HCT116 (cell line): ENCODE measurements around the gene DAPK1. TPM values are rescaled to one million over a fixed set of nuclear protein-coding genes. Genes with fewer than 3 reads are reported as not detected.

Source experiments
- ATAC-seq: fragments of 200-7000 bp; cut with Tn5 transposase; 2 replicates; pipeline ENCODE4 v1.9.1; 2020; ENCODE audit warnings: mild to moderate bottlenecking, moderate library complexity
- BruUV-seq: library from RNA; stranded (reverse); fragments of 400-500 nt; replicated peaks from 2 replicates; lab custom pipeline; 2021; lab: Mats Ljungman, UMichigan
- CTCF ChIA-PET: fragments of 300-600 bp; sonication (Branson Sonifier 250); formaldehyde crosslinking; loops from one replicate; lab custom pipeline; 2021; ENCODE audit warnings: antibody characterized with exemption; lab: Charles Lee
- POLR2A ChIA-PET: fragments of 300-600, 350-600 bp; sonication (Branson Sonifier 250); formaldehyde crosslinking; loops from one replicate; lab custom pipeline; 2021; ENCODE audit warnings: antibody characterized with exemption; lab: Charles Lee
- RAD21 ChIA-PET, 2 experiments: fragments of 300-600 bp; sonication (Branson Sonifier 250); formaldehyde crosslinking; loops; one replicate each; lab custom pipeline; 2023; ENCODE audit warnings: low total read pairs in 2 of 2; ENCODE audit not compliant: uncharacterized antibody in 2 of 2, unreplicated experiment in 2 of 2, low non-redundant PET in 1 of 2; lab: Charles Lee
- DNase-seq: peaks from one replicate; pipeline ENCODE4 v3.0.0-alpha.2; 2010; ENCODE audit warnings: low read depth, low spot score
- H2AFZ ChIP-seq: fragments of 200-600 bp; shearing (Covaris generic), sonication (generic); 2 replicates; pipeline ENCODE4 v1.6.1; 2017; ENCODE audit warnings: low read depth, mixed run types, mixed read lengths, antibody characterized with exemption, low read length; ENCODE audit not compliant: poor library complexity, severe bottlenecking
- H3K27ac ChIP-seq: 2 replicates; pipeline ENCODE4 v1.5.1; 2012; ENCODE audit warnings: low read depth, low read length
- H3K27me3 ChIP-seq: fragments of 200-600 bp; sonication (generic); 2 replicates; pipeline ENCODE4 v1.6.1; 2016; ENCODE audit warnings: mixed run types, low read length, mixed read lengths; ENCODE audit not compliant: insufficient read depth
- H3K36me3 ChIP-seq, 2 experiments: fragments of 200-500 bp in 1 of 2; fragments of 200-600 bp in 1 of 2; sonication (Bioruptor generic) in 1 of 2; sonication (generic) in 1 of 2; 2 replicates each; pipeline versions ENCODE4 v1.5.1 to v1.6.1; 2014 to 2016; ENCODE audit warnings: low read length in 2 of 2, inconsistent platforms in 1 of 2, mixed read lengths in 1 of 2, mixed run types in 1 of 2; ENCODE audit not compliant: insufficient read depth in 2 of 2, control insufficient read depth in 1 of 2
- H3K4me1 ChIP-seq, 2 experiments: fragments of 200-600 bp in 1 of 2; sonication (generic) in 1 of 2; 2 replicates each; pipeline versions ENCODE4 v1.5.1 to v1.6.1; 2012 to 2017; ENCODE audit warnings: low read length in 2 of 2, inconsistent platforms in 1 of 2, mild to moderate bottlenecking in 1 of 2, mixed read lengths in 1 of 2, mixed run types in 1 of 2, moderate library complexity in 1 of 2; ENCODE audit not compliant: insufficient read depth in 2 of 2, control insufficient read depth in 1 of 2
- H3K4me2 ChIP-seq: fragments of 200-600 bp; sonication (generic); 2 replicates; pipeline ENCODE4 v1.6.1; 2017; ENCODE audit warnings: mixed run types, low read length, mixed read lengths
- H3K4me3 ChIP-seq, 2 experiments: fragments of 200-600 bp in 1 of 2; sonication (generic) in 1 of 2; replicated peaks in 1 of 2; 2 replicates each; pipeline ENCODE4 v1.5.1; 2011 to 2016; ENCODE audit warnings: low read length in 2 of 2, control low read depth in 1 of 2, low read depth in 1 of 2, mild to moderate bottlenecking in 1 of 2, mixed read lengths in 1 of 2, mixed run types in 1 of 2
- H3K79me2 ChIP-seq: fragments of 200-600 bp; sonication (generic); 2 replicates; pipeline ENCODE4 v1.6.1; 2017; ENCODE audit warnings: mild to moderate bottlenecking, mixed run types, low read length, moderate library complexity, mixed read lengths; ENCODE audit not compliant: insufficient read depth
- H3K9ac ChIP-seq: fragments of 200-600 bp; sonication (generic); 2 replicates; pipeline ENCODE4 v1.6.1; 2016; ENCODE audit warnings: low read length, mixed read lengths
- H3K9me2 ChIP-seq: fragments of 200-600 bp; sonication (generic), shearing (Covaris generic); 2 replicates; pipeline ENCODE4 v1.6.1; 2017; ENCODE audit warnings: mixed run types, mild to moderate bottlenecking, moderate library complexity; ENCODE audit not compliant: insufficient read depth
- H3K9me3 ChIP-seq, 2 experiments: fragments of 200-500 bp in 1 of 2; fragments of 200-600 bp in 1 of 2; sonication (Bioruptor generic) in 1 of 2; sonication (generic) in 1 of 2; 2 replicates each; pipeline ENCODE4 v1.6.1; 2014 to 2017; ENCODE audit warnings: low read length in 2 of 2, mixed read lengths in 2 of 2, inconsistent platforms in 1 of 2, low read depth in 1 of 2, mild to moderate bottlenecking in 1 of 2, mixed run types in 1 of 2, moderate library complexity in 1 of 2; ENCODE audit not compliant: control insufficient read depth in 1 of 2, insufficient read depth in 1 of 2
- H4K20me1 ChIP-seq: fragments of 200-600 bp; sonication (generic), shearing (Covaris generic); 2 replicates; pipeline ENCODE4 v1.6.1; 2017; ENCODE audit warnings: mixed run types, mild to moderate bottlenecking, moderate library complexity; ENCODE audit not compliant: insufficient read depth
- CEBPB ChIP-seq: IDR thresholded peaks from 2 replicates; pipeline ENCODE4 v1.6.1; 2012; ENCODE audit warnings: low read depth
- EGR1 ChIP-seq: IDR thresholded peaks from 2 replicates; pipeline ENCODE4 v1.6.1; 2012; ENCODE audit warnings: low read depth
- EZH2phosphoT487 ChIP-seq: fragments of 200-600 bp; IDR thresholded peaks from 2 replicates; pipeline ENCODE4 v1.6.1; 2018; ENCODE audit warnings: antibody characterized with exemption, borderline replicate concordance
- FOSL1 ChIP-seq: IDR thresholded peaks from 2 replicates; pipeline ENCODE4 v1.6.1; 2012; ENCODE audit warnings: low read depth
- JUND ChIP-seq: IDR thresholded peaks from 2 replicates; pipeline ENCODE4 v1.6.1; 2012
- POLR2A ChIP-seq: IDR thresholded peaks from 2 replicates; pipeline ENCODE4 v1.7.0; 2011; ENCODE audit warnings: borderline replicate concordance; ENCODE audit not compliant: insufficient read depth, insufficient read length; ENCODE audit errors: extremely low read depth
- POLR2AphosphoS5 ChIP-seq: IDR thresholded peaks from 2 replicates; pipeline ENCODE4 v1.6.1; 2011; ENCODE audit warnings: mild to moderate bottlenecking, low read depth, low read length, moderate library complexity
- RAD21 ChIP-seq: IDR thresholded peaks from 2 replicates; pipeline ENCODE4 v1.6.1; 2012; ENCODE audit warnings: low read depth, mild to moderate bottlenecking
- SIN3A ChIP-seq: IDR thresholded peaks from 2 replicates; pipeline ENCODE4 v1.6.1; 2012; ENCODE audit warnings: low read depth
- SP1 ChIP-seq: IDR thresholded peaks from 2 replicates; pipeline ENCODE4 v1.6.1; 2012; ENCODE audit warnings: low read depth
- ZFX ChIP-seq: fragments of 450-650 bp; IDR thresholded peaks from 2 replicates; pipeline ENCODE4 v1.6.1; 2017
- intact Hi-C: fragments of 100-400 bp; cut with micrococcal nuclease; formaldehyde crosslinking; loops from 2 replicates; pipeline ENCODE4 v1.10.0; 2022
- total RNA-seq: library from RNA; stranded (reverse); gene quantifications from one replicate; pipeline ENCODE4 v1.2.1, GENCODE V29; 2021; ENCODE audit not compliant: unreplicated experiment
- TF ChIP-seq, protein P1 (sequence below): IDR thresholded peaks from 2 replicates; pipeline ENCODE4 v1.6.1; 2012
- TF ChIP-seq, protein P2 (sequence below): IDR thresholded peaks from 2 replicates; pipeline ENCODE4 v1.6.1; 2011; ENCODE audit warnings: mild to moderate bottlenecking, low read length, moderate library complexity; ENCODE audit not compliant: insufficient replicate concordance; ENCODE audit errors: extremely low read depth
- TF ChIP-seq, protein P3 (sequence below), 3 experiments: fragments of 200-600 bp in 1 of 3; sonication (generic) in 1 of 3; IDR thresholded peaks in 2 of 3; conservative IDR thresholded peaks in 1 of 3; 2 replicates each; pipeline ENCODE4 v1.5.1; 2012 to 2017; ENCODE audit warnings: low read depth in 2 of 3, low read length in 2 of 3, antibody characterized with exemption in 1 of 3, borderline replicate concordance in 1 of 3, control low read depth in 1 of 3, mild to moderate bottlenecking in 1 of 3, mixed read lengths in 1 of 3, mixed run types in 1 of 3, moderate library complexity in 1 of 3; ENCODE audit not compliant: insufficient read depth in 1 of 3

Gene DAPK1
- total RNA-seq, 1 experiment from 2014 or later: 5.6 TPM

DNA sequence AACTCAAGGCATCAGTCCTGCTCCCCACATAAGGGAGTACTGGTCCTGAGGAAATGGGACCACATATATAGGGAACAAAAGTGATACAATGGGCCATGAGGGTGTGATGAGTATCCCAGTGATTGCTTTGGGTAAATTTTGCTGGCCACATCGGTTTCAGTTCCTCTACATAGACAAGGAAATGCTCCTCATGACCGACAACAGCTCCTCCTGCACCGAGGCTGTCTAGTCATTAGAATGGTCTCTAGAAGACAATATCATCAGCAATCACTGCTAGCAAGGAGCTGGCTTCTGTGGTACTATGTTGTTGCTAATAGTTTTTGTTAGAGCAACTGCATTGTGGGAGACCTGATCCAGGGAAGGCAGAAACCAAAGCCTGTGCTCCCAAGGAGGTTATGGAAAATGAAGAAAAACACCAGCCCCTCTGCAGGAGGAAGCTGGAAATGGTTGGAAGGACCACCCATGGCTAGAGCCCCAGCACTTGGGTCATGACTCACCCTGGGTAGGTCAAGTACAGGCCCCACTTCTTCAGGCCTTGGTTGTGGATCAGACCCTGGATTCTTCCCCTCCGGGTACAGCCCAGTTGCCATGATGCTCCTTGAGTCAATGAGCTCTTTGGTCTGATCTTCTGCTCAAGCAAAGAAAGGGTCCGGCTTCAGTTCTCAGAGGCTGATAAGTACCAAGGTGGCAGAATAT lies 224.9 kb downstream of the DAPK1 start (continued):
- no peak for TF ChIP-seq EZH2phosphoT487

DNA sequence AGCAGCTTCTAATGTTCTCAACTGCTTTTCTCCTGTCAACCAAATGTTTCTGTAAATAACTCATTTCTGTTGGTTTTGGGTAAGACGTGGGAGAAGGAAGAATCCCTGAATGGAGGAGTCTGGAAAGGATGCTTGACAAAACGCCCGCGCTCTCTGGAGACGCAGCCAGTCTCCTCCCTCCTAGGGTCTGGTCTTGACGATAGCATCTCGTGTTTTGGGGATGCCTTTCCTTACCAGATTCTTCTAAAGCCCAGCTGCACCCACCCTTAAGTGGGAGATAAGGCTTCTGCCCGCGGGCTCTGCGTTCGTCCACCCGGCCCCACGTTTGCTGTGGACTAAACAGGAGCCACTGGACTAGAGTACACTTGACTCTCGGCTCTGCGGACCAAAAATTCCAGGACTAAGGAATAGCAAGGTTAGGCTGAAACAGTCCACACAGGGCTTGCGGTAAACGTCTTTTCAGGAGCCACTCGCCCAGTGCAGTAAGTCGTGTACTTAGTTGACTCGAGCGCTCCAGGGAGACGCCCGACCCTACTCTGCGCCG lies 227.8 kb downstream of the DAPK1 start:
- H3K9ac ChIP-seq: peak overlapping the region; percentile 72
- peak overlapping the region; percentile 97 for H3K4me2 ChIP-seq
- H3K9me3 ChIP-seq: no peaks in the 10 kb centered on the region
- no TSS peak for BruUV-seq
- H3K79me2 ChIP-seq: no peaks in the 10 kb centered on the region
- peaks cover 9 to 14% of the 10 kb centered on the region in 2 experiments; a peak in 3 of 4 replicates for H3K4me1 ChIP-seq
- H3K27ac ChIP-seq: peak overlapping the region; percentile 68; the same call in 1 of the 2 replicates
- RAD21 ChIA-PET: interaction anchor here in 1 of 2 experiments (0.9 to 1.2 kb wide), 2 partner anchors 41 to 88 kb away, joined by 3 read pairs; no protein-coding TSS in a partner anchor
- ATAC-seq (no peak), DNase-seq (no peak)
- peaks cover 10 to 20% of the 10 kb centered on the region in 2 experiments; a peak in 2 of 4 replicates for H3K36me3 ChIP-seq
- CTCF ChIA-PET: interaction anchor here (1.6 to 1.7 kb wide), 2 partner anchors 10 to 12 kb away, joined by 3 to 5 read pairs; no protein-coding TSS in a partner anchor
- TF ChIP-seq FOSL1 (no peak), RAD21 (no peak), EZH2phosphoT487 (no peak), CEBPB (no peak), SP1 (no peak), POLR2A (no peak), SIN3A (no peak), EGR1 (no peak), POLR2AphosphoS5 (no peak), ZFX (no peak), JUND (no peak)
- TF ChIP-seq, protein P1, sequence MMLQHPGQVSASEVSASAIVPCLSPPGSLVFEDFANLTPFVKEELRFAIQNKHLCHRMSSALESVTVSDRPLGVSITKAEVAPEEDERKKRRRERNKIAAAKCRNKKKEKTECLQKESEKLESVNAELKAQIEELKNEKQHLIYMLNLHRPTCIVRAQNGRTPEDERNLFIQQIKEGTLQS: no peak
- TF ChIP-seq, protein P2, sequence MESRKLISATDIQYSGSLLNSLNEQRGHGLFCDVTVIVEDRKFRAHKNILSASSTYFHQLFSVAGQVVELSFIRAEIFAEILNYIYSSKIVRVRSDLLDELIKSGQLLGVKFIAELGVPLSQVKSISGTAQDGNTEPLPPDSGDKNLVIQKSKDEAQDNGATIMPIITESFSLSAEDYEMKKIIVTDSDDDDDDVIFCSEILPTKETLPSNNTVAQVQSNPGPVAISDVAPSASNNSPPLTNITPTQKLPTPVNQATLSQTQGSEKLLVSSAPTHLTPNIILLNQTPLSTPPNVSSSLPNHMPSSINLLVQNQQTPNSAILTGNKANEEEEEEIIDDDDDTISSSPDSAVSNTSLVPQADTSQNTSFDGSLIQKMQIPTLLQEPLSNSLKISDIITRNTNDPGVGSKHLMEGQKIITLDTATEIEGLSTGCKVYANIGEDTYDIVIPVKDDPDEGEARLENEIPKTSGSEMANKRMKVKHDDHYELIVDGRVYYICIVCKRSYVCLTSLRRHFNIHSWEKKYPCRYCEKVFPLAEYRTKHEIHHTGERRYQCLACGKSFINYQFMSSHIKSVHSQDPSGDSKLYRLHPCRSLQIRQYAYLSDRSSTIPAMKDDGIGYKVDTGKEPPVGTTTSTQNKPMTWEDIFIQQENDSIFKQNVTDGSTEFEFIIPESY: no peak
- TF ChIP-seq, protein P3, sequence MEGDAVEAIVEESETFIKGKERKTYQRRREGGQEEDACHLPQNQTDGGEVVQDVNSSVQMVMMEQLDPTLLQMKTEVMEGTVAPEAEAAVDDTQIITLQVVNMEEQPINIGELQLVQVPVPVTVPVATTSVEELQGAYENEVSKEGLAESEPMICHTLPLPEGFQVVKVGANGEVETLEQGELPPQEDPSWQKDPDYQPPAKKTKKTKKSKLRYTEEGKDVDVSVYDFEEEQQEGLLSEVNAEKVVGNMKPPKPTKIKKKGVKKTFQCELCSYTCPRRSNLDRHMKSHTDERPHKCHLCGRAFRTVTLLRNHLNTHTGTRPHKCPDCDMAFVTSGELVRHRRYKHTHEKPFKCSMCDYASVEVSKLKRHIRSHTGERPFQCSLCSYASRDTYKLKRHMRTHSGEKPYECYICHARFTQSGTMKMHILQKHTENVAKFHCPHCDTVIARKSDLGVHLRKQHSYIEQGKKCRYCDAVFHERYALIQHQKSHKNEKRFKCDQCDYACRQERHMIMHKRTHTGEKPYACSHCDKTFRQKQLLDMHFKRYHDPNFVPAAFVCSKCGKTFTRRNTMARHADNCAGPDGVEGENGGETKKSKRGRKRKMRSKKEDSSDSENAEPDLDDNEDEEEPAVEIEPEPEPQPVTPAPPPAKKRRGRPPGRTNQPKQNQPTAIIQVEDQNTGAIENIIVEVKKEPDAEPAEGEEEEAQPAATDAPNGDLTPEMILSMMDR (IDR thresholded peaks at IDR 0.05 in 2 of 3, conservative IDR thresholded peaks at IDR 0.05 in 1 of 3; ENCODE audit: borderline replicate concordance in 1 of 3, insufficient read depth in 1 of 3, low read depth in 2 of 3, low read length in 2 of 3): no peak
- no peaks in the 10 kb centered on the region for H3K27me3 ChIP-seq
- no peaks in the 10 kb centered on the region for H4K20me1 ChIP-seq
- peak overlapping the region; percentile 79 for H2AFZ ChIP-seq
- POLR2A ChIA-PET: interaction anchor here (0.9 to 1.5 kb wide), 5 partner anchors 11 to 45 kb away, joined by 3 to 14 read pairs (median 3); no protein-coding TSS in a partner anchor
- H3K9me2 ChIP-seq: no peaks in the 10 kb centered on the region
- peak overlapping the region; percentile 78 to 90 for H3K4me3 ChIP-seq
- intact Hi-C loops: no loop called here
